C4-2B (cell line): ENCODE measurements around the gene PPP1R1C.

Experiments used
- H3K27ac ChIP-seq: fragments of 450-650 bp; 2 replicates; pipeline ENCODE4 v1.5.1; 2017
- ZFX ChIP-seq: fragments of 450-650 bp; IDR thresholded peaks from 2 replicates; pipeline ENCODE4 v1.6.1; 2017
- TF ChIP-seq, protein P1 (sequence below): fragments of 450-650 bp; conservative IDR thresholded peaks from 2 replicates; pipeline ENCODE4 v1.5.1; 2017; ENCODE audit warnings: mild to moderate bottlenecking

Gene PPP1R1C

GRCh38 chr2:181989099-181989498 lies 3.4 kb downstream of the PPP1R1C start:
- no peak overlapping the region for H3K27ac ChIP-seq
- TF ChIP-seq ZFX, result no peak
- TF ChIP-seq, protein P1, sequence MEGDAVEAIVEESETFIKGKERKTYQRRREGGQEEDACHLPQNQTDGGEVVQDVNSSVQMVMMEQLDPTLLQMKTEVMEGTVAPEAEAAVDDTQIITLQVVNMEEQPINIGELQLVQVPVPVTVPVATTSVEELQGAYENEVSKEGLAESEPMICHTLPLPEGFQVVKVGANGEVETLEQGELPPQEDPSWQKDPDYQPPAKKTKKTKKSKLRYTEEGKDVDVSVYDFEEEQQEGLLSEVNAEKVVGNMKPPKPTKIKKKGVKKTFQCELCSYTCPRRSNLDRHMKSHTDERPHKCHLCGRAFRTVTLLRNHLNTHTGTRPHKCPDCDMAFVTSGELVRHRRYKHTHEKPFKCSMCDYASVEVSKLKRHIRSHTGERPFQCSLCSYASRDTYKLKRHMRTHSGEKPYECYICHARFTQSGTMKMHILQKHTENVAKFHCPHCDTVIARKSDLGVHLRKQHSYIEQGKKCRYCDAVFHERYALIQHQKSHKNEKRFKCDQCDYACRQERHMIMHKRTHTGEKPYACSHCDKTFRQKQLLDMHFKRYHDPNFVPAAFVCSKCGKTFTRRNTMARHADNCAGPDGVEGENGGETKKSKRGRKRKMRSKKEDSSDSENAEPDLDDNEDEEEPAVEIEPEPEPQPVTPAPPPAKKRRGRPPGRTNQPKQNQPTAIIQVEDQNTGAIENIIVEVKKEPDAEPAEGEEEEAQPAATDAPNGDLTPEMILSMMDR, result no peak

- TF ChIP-seq, protein P1, result no peak
- TF ChIP-seq ZFX, result no peak
Observed at GRCh38 chr2:181991171-181991885, 5.7 kb downstream of the PPP1R1C start.

DNA sequence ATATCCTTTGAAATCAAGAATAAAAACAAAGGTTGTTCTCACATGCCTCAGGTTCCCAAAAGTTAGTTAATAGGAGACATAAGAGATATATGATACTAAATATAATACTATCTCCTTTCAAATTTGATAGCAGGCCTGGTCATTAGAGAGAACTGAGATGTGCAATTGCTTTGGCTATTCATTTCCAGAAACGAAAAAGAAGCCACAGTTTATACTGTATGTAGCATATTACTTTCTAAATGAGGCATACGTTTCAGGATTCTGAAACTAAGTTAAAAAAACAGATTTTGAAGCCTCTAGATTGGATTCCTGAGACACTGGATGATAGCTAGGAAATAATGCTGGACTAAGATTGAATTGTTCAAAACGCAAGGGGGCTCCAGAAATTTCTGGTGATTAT lies 7.1 kb downstream of the PPP1R1C start:
- no peak overlapping the region for H3K27ac ChIP-seq
- no peak for TF ChIP-seq ZFX
- TF ChIP-seq, protein P1, result no peak

More at GRCh38 chr2:181991171-181991885, 5.7 kb downstream of the PPP1R1C start:
- H3K27ac ChIP-seq, result no peak overlapping the region

GRCh38 chr2:181995289-181995688 lies 9.6 kb downstream of the PPP1R1C start:
- TF ChIP-seq, protein P1, result no peak
- no peak for TF ChIP-seq ZFX
- H3K27ac ChIP-seq, result no peak overlapping the region

DNA sequence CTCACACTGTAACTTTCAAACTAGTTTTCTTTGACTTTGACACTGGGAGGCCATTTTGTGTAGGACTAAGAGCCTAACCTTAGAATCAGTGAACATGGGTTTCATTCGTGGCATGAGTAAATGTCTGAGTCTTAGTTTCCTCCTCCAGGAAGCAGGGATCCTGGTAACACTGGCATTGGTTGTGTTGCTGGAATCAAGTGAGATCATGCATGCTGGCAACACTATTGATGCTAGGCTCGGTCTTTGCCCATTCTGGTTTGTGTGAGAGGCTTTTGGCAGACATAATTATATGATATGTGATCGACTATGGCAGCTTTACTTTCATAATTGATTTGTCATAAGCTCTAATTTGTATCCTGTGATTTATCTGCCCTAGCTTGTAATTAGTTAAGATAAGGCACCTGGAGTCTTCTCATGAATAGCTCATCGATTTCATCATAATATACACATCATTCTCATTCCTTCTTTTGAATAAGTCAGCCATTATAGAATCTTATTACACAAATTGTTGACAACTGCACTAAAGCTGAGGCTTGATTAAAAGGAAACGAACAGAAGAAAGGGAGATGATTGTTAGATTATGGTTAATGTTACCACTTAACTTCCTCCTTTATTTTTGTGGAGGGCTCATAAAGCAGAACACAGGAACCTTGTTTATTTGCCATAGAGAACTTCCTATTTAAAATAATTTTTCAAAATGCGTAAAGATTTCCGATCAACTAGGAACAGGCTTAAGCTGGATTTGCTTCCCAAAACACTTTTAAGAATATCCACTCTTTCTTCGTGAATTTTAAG lies 12.6 kb downstream of the PPP1R1C start:
- H3K27ac ChIP-seq, result no peak overlapping the region
- TF ChIP-seq, protein P1, result no peak
- TF ChIP-seq ZFX, result no peak

DNA sequence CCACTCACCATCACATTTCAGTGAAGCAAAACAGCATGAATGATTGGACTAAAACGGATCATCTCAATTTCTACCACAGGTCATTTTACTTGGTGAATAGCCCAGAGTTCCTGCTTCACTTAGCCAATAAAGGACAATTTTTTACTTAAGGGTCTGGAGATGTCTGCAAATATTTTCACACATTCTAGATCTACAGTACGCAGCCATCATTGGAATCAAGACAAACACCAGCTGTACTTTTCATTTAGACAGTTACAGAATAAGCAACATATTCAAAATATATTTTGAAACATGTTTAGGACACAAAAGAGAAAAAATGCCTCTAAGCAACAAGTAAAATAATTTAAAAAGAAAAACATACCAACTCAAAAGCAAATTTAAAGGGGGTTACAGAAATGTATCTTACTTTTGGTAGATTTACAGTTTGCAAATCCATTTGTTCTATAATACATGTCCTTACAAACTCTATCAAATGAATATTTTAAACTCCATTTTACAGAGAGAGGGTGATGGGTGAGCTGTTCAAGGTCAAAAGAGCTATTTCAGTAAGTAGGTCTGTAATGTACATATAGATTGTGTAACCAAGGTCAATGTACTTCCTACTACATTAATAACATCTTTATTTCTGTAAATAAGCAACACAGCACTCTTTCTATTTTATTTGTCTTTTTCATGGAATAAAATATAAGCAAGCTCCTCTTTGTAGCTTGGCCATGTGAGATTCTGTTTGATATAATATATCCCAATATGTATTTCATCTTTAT lies 13.4 kb downstream of the PPP1R1C start:
- H3K27ac ChIP-seq, result no peak overlapping the region
- TF ChIP-seq, protein P1, result no peak
- TF ChIP-seq ZFX, result no peak

DNA sequence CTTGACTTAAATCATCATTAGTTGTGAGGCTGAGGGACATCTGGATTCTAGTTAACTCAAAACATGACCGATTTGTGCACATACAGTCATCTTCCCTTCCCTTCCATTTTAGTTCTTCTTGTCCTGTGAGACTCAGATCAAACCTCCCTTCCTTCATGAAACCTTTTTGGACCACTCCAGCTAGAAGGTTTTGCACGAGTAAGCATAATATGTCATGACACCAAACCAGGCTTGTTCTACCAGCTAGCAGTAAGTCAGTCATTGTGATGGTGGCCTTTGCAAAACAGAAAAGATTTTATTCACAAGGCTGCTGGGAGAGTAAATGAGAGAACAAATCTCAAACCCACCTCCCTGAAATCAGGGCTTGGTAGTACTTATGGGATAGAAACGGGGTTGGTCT lies 14.3 kb downstream of the PPP1R1C start:
- no peak overlapping the region for H3K27ac ChIP-seq
- TF ChIP-seq, protein P1, result no peak
- TF ChIP-seq ZFX, result no peak
